GM18508 (cell line): ENCODE results near the gene ENGASE.
"Not testable (repeated sequence)": the region's sequence is repeated elsewhere in the genome, so short reads cannot be mapped to it uniquely, and the experiment has no call there.

Source experiments
- ATAC-seq: cut with Tn5 transposase; IDR thresholded peaks from one replicate; pipeline ENCODE4 v1.9.1; 2021; ENCODE audit warnings: moderate number of reproducible peaks; ENCODE audit not compliant: insufficient read depth, unreplicated experiment

The ENGASE gene

DNA sequence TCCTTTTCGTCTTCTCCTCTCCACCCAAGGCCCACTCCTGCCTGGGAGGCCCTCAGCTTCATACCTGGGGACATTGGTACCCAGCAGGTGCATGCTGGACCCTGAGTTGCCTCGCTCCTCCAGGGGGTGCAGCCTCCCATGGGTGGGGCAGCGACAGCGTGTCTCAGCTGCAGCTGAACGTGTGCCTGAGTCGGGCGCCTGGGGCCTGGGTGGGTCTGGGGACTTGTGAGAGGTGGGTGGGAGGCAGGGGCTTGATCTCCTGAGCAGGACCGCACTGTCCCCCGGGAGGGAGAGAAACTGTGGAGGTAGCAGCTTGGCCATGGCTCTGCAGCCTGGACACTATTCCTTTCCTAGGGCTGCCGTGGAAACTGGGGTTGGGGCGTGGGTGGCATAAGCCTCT, 24.8 kb upstream of the ENGASE start:
- ATAC-seq: no peak

DNA sequence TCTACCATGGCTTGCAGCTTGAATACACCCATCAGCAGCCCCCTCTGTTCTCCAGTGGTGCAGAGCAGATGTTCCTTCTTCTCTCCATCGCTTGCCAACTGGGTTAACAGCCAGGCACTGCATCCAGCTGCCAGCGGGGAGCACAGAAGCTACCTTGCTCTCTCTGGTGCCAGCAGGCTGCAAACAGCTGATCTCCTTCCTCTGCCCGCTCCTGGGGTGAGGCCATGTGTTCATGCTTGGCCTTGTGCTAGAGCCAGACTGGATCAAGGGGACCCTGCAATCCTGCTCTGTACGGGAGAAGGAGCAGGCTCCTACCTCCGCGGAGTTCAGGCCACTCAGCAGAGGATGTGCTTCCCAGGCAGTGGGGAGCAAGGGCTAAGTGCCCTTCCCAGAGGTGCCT, 24.1 kb upstream of the ENGASE start:
- no peak for ATAC-seq

DNA sequence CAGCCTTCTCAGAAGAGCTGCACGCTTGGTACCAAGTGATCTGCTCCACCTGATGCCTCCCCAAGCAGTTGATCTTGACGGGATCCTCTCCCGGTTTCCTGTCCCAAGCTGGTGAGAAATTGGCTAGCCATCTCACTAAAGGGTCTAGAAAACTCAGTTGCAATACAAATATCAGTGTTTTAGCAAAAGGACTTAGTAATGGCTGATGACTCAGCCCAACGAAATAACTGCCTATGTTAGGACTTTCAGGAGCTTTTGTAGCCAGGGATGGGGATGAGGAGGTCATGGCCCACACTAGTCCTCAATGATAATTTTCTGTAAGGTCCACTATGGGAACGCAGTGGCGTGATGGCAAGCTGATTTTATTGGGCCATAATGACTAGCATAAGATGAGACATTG, 23.3 kb upstream of the ENGASE start:
- no peak for ATAC-seq

DNA sequence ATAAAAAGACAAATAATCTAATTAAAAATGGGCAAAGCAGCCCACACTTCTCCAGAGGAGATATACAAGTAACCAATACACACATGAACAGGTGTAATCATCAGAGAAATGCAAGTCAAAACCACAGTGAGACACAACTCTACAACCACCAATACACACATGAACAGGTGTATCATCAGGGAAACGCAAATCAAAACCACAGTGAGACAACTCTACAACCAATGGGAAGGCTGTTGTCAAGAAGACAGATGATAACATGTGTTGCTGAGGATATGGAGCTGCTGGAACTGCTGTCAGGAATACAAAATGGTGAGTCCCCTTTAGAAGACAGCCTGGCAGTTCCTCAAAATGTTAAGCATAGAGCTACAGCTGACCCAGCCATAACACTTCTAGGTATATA, 22.5 kb upstream of the ENGASE start:
- ATAC-seq: no peak

DNA sequence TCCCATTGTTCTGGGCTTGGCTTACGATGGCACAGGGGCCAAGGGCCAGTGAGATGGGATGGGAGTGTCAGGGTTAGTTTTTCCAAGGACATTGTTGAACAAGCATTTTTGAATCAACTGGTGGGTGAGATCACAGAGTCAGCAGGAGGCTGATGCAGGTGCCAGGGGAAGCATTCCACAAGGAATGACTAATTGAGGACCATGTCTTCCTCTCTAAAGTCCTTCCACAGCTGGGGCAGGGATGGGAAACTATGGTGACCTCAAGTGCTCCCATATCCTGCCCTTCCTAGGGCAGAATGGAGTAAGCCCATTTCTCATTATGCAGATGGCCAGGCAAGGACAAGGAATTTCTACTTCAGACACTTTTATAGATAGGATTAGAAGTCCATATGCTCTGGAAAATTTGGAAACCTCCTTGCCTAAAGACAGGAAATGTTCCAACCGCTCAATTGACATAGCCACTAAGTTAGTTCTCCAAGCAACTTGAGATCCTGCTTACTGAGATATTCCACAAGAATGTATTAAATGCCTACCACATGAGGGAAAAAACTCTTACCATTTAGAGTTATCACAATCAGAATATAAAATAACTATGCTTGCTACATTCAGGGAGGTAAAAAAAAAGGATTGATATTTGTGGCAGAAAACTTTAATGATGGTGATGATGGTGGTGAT, 21.2 kb upstream of the ENGASE start:
- no peak for ATAC-seq

DNA sequence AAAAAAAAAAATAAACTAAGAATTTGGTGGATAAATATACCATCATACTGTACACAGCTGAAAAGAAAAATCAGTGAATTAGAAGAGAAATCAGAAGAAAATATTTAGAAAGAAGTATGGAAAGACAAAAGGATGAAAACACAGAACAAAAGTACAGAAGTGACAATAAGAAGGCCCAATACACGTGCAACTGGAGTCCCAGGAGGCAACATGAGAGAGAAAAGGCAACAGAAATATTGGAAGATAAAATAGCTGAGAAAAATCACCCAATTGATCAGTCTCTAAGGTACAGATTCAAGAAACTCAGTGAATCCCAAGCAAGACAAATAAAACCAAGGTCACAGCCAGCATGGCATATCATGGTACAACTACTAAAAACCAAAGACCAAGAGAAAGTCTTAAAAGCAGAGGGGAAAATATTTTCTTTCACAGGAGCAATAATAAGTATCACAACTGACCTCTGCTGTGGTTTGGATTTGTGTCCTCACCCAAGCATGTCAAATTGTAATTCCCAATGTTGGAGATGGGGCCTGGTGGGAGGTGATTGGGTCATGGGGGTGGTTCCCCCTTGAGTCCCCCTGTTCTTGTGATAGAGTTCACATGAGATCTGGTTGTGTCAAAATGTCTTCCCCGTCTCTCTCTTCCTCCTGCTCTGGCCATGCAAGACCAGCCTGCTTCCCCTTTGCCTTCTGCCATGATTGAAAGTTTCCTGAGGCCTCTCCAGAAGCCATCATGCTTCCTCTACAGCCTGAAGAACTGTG, 20.2 kb upstream of the ENGASE start:
- ATAC-seq: no peak

DNA sequence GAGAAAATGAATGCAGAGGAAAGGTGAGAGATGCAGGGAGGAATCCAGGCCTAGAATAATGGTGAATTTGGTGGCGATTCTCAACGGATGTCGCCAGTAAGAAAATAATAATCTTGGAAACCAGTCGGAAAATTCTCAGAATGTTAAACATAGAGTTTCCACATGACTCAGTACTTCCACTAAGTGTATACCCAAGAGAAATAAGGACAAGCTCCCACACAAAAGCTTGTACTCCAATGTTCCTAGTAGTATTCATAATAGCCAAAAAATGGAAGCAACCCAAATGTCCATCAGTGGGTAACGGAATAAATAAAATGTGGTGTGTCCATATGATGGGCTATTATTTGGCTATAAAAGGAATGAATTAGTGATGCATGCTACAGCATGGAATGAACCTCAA, 19.4 kb upstream of the ENGASE start:
- no peak for ATAC-seq

DNA sequence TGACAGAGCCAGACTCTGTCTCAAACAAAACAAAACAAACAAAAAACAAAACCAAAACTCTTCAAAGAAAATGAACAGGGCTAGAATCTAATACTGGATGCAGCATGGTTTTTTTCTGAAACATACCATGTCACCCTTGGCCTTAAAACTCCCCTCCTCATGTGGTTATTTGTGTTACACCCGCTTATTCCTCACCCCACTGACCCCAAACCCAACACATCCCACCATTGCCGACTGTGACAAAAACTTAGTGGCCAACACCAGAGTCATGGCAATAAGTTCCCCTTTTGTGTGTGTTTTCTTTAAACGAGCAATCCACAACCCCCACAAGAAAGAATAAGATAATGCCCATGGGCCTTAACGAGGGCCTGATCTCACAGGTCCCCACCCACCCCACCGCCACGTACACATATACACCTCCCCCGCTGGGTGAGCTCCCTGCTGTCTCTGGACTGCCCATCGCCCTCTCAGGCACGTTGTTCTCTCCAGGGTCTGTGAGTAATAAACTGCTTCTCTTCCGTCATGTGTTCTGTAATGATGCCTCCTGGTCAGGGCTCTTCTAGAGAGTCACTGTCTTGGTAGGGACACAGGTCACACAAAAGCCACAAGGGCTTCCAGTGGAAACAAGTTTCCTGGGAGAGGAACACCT, 16.8 kb upstream of the ENGASE start:
- no peak for ATAC-seq

DNA sequence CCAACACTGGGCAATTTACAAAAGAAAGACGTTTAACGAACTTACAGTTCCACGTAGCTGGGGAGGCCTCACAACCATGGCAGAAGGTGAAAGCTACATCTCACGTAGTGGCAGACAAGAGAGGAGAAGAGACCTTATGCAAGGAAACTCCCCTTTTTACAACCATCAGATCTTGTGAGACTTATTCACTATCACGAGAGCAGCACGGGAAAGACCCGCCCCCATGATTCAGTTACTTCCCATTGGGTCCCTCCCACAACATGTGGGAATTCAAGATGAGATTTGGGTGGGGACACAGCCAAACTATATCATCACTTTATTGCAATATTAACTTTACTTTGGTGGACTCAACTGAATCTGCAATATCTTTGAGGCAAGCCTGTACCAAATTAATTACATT, 11.9 kb upstream of the ENGASE start:
- no peak for ATAC-seq

DNA sequence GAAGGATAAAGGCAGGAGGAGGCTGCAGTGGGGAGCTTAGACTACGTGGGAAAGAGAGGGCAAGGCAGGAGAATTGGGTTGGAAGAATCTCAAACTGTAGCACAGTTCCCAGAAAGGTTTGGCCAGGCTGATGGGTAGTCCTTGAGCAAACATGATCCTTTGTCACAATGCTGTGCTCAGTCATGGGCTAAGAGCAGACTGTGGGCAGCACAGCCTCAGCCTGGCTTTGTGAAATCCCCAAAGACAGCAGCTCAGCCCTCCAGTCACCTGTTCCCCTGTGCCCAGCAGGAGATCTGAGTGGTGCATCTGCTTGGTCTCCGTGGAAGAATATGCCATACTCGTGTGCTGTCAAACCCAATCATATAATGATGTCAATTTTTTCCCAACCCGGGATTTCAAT, 10.6 kb upstream of the ENGASE start:
- no peak for ATAC-seq

DNA sequence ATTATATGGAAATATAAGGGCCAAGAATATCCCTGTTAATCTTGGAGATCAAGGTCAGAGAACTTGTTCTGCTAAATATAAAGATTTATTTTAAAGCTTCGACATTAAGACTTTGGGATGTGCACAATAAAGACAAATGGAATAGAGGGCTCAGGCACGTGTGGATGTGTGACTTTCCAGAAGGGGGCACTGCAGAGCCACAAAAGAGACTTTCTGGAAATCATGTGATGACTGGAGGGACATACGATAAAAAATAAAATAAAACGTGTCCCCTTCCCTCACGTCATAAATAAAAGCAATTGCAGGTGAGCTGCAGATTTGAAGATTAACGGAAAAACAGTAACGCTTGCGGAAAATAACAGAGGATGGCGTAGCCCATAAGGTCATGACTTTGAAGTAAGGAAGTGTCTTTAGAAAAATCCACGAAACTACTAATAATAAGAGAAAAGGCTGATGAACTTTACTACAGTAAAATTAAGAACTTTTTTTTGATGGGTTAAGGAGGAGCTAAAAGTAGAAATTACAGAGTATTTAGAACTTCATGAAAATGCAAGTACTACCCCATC, 9.4 kb upstream of the ENGASE start:
- no peak for ATAC-seq

DNA sequence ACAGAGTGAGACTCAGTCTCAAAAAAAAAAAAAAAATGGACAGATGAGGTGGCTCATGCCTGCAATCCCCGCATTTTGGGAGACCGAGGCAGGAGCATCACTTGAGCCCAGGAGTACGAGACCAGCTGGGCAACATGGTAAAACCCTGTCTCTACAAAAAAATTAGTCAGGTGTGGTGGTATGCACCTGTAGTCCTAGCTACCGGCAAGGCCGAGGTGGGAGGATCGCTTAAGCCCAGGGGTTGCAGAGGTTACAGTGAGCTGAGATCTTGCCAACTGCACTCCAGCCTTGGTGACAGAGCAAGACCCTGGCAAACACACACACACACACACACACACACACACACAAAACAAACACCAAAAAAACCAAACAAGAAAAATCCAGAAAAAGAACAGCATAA, 7.7 kb upstream of the ENGASE start:
- ATAC-seq: no peak

DNA sequence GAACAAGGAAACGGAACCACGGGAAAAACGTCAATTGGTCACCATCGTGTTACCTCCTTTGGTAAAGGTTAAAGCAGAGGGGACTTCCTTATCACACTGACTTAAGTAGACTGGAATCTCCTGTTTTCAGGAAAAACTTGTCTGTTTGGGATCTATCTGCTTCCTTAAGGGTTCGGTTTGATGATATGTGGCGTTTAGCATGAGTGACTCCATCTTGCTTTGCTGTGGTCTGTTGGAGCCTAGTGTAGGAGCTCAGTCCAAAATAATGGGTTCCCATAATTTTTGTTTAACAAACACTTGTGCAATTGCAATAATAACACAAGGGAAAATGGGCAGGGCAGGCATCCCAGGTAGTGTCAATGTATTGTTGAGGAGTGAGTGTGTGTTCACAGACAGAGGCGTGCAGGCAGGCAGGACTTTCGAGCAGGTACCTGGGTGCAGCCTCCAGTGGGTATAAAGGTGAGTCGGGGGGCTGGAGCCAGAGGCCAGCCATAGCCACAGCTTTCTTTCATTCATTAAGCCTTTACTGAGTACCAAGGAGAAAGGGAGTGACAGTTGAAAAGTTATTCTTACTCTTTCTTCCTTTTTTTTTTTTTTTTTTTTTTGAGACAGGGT, 4.3 kb upstream of the ENGASE start:
- no peak for ATAC-seq

DNA sequence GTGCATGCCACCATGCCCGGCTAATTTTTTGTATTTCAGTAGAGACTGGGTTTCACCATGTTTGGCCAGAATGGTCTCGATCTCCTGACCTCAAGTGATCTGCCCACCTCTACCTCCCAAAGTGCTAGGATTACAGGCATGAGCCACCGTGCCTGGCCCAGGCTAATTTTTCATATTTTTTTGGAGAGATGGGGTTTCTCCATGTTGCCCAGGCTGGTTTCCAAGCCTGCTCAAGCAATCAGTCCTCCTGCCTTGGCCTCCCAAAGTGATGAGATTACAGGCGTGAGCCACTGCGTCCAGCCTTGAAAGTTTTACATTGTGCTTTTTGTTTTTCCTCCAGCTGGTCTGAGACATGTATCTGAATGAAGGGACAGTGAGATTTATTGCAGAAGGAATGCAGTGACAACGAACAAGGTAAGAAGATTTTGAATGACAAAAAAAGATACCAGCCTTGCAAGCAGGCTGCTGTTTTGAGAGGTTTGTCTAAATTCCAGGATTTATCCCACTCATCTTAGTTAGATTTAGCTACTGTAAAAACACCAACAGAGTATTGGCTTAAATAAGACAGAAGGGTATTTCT, 3.4 kb upstream of the ENGASE start:
- ATAC-seq: no peak

DNA sequence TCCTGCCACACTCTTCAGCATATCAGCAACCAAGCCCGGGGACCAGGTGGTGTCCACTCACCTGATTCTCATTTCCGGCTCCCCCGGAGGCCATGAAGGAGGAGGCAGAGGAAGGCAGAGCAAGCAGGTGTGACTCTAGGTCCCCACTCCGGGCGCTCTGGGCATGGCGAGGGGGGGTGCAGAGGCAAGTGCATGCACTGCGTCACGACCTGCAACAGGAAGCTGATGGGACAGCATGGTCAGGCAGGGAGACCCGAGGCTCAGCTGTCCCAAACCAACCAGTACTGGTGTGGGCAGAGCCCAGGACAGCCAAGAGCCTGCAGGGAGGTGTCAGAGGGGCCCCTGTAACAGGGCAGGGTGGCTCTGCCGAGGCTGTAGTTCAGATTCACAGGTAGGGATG, 2.1 kb upstream of the ENGASE start:
- ATAC-seq: no peak

DNA sequence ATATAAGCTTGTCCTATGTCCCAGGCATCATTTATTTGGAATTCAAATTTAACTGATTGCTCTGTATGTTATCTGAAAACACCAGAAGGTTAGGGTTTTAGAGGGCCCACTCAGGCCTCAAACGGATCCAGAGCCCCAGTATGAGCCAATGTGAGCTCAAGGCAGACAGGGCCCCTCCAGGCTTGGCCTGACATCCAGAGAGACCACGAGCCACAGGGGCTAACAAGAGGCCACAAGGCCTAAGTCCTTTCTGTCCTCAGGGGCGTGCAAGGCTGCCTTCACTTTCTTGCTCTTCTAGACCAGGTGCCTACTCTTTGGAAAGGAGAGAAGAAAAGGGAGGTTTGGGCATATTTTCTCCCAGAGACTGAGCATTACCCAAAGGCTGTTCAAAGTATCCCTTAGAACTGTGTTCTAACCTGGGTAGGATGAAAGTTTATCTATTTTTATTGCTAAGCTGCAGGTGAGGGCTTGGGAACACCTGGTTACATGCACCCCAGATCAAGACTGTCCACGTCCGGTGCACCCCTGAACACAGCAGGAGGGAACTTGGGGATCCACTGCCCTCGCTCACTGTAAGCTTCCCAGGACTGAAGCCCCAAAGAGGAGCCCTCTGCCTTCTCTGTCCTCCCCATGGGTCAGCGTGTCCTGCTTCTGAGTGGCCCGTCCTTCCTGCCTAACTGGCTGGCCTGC, 1.5 kb upstream of the ENGASE start:
- no peak for ATAC-seq

DNA sequence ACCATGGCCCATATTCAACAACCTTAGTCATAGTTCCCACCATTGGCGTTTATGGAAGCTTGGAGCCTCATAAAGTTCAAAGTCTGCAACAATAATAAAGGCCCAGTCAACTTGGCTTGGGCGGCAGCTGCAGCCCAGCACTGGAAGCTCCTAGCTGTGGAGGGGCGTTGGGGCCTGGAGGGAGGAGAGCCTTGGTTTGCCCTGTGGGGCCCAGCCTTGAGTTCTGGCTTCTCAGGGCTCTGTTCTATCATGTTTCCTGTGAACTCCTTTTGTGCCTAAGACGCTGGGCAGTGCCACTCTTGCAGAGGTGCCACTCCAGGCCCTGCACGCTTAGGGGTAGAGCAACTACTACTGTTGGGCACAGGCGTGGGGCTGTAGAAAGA, 927 bp upstream of the ENGASE start:
- ATAC-seq: no peak

DNA sequence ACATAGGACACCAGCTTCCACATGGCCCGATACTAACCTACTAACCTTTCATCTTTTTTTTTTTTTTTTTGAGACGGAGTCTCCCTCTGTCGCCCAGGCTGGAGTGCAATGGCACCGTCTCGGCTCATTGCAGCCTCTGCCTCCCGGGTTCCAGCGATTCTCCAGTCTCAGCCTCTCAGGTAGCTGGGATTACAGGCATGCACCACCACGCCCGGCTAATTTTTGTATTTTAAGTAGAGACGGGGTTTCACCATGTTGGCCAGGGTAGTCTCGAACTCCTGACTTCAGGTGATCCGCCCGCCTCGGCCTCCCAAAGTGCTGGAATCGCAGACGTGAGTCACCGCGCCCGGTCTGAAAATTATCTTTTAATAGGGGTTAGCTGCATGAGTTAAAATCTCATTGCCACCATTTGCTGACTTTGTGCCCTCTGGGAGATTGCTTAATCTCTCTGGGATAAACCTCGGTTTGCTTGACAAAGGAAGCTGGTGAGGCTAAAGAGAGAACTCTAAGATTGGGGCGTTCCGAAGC, 439 bp upstream of the ENGASE start:
- not testable (repeated sequence) for ATAC-seq

DNA sequence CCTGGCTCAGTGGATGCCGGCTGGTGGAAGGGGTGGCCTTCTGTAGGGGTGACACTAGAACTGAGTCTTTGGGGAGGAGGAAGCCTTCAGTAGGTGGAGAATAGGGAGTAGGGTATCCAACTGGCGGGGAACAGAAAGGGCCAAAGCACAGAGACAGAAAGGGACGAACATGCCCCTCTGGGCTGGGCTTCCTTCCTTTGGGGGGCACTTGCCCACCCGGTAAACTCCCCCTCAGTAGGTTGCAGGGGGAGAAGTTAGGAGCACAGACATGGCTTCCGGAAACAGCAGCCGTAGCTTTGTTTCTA, 774 bp downstream of the ENGASE start:
- ATAC-seq: no peak

DNA sequence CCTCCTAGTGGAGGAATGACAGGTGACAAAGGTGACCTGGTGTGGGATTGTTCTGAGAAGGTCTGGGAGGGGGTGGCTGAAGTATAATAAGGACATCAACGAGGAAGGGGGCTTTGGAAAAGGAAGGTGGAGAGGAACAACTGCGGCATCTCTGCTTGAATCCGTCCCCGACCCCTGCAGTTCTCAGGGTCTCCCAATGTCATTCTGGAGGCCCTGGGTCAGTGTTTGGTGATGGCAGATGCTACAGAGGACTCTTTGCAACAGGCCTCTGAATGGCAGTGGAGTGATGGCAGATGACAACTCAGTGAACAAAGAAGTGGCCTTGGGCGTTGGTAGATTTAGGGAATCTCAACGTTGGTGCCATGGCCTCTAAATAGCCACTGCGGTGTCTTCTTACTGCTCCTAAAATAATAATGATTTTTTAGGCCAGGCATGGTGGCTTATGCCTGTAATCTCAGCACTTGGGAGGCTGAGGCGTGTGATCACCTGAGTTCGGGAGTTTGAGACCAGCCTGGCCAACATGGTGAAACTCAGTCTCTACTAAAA, 1.3 kb downstream of the ENGASE start:
- no peak for ATAC-seq
